WI38 (cell line): ENCODE results near the gene SLC4A1AP.
"Not testable (repeated sequence)": the region's sequence is repeated elsewhere in the genome, so short reads cannot be mapped to it uniquely, and the experiment has no call there.

ENCODE experiments used
- H3K4me3 ChIP-seq: 2 replicates; pipeline ENCODE4 v1.5.1; 2011; ENCODE audit warnings: low read depth, mild to moderate bottlenecking, control low read depth, low read length
- TF ChIP-seq, protein P1 (sequence below): IDR thresholded peaks from 2 replicates; pipeline ENCODE4 v1.5.1; 2012; ENCODE audit warnings: low read depth, mild to moderate bottlenecking, control low read depth, low read length

The SLC4A1AP gene

DNA sequence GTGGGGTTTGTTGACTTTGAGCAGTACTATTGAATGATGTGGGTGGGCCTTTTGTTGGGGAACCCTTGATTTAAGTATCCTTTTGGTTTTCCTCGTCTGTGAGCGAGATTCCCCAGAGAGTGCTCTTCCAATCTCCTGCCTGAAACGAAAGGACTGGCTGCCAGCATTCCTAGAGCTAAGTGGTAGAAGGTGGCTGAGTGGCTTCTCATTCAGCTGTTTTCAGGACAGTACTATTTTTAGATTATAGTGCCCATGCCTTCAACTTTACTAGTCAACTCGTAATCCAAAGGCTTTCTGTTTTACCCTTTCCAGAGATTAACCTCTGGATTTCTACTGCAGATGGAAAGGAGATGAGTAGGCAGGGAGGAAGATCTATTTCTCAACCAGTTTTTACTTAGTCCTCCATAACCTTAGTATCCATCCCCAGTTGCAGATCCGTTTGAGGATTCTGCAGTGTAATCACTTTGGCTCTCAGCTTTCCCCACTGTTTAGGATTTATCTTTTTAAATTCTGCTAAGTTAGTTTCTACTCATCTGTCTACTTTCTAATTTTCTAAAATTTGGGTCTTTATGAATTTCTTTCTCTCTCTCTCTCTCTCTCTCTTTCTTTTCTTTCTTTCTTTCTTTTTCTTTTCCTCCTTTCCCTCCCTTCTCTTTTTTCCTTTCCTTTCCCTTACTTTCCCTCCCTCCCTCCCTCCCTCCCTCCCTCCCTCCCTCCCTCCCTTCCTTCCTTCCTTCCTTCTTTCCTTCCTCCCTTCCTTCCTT, 9.2 kb downstream of the SLC4A1AP start:
- H3K4me3 ChIP-seq: no peak overlapping the region
- TF ChIP-seq, protein P1, sequence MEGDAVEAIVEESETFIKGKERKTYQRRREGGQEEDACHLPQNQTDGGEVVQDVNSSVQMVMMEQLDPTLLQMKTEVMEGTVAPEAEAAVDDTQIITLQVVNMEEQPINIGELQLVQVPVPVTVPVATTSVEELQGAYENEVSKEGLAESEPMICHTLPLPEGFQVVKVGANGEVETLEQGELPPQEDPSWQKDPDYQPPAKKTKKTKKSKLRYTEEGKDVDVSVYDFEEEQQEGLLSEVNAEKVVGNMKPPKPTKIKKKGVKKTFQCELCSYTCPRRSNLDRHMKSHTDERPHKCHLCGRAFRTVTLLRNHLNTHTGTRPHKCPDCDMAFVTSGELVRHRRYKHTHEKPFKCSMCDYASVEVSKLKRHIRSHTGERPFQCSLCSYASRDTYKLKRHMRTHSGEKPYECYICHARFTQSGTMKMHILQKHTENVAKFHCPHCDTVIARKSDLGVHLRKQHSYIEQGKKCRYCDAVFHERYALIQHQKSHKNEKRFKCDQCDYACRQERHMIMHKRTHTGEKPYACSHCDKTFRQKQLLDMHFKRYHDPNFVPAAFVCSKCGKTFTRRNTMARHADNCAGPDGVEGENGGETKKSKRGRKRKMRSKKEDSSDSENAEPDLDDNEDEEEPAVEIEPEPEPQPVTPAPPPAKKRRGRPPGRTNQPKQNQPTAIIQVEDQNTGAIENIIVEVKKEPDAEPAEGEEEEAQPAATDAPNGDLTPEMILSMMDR: no peak

DNA sequence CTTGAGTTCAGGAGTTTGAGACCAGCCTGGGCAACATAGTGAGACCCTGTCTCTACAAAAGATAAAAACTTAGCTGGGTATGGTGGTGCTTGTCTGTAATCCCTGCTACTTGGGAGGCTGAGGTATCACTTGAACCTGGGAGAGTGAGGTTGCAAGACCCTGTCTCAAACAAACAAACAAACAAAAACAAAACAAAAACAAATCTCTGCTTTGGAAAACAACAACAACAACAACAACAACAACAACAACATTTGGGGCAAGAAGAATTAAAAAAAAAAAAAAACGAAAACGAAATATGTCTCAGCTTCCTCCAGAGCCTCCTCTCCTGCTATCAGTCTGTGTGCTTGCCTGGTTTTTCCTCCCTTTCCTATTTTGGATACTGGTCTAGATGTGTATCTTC, 16.9 kb downstream of the SLC4A1AP start:
- no peak overlapping the region for H3K4me3 ChIP-seq
- TF ChIP-seq, protein P1: no peak

DNA sequence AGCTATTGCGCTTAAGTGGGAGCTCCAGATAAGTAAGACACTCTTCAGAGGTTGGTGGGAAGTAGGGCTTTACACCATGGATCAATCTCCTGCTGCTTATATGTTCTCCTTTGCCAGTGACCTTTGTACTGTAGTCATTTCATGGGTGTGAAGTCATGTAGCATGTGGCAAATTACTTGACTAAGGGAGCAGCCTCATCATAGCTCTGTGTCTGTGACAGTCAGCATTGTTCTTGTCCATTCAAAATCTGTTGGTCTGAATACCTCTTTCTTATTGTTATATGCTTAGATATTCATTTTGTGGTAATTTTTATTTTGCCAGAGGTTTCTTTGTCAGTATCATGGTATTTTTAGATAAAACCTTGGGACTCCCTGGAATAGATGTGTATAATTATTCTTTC, 18.2 kb downstream of the SLC4A1AP start:
- TF ChIP-seq, protein P1: no peak
- H3K4me3 ChIP-seq: no peak overlapping the region

DNA sequence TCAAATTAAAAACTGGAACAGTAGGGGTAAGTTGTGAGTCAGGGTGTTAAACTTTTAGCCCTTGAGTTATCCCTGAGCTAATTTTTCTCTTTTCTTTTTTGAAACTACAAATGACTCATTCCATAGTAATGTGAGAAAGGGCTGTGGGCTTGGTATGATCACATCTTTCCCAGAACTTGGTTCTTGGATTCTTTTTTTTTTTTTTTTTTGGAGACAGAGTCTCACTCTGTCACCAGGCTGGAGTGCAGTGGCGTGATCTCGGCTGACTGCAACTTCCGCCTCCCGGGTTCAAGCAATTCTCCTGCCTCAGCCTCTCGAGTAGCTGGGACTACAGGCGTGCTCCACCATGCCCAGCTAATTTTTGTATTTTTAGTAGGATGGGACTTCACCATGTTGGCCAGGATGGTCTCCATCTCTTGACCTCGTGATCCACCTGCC, 18.7 kb downstream of the SLC4A1AP start:
- H3K4me3 ChIP-seq: not testable (repeated sequence)

DNA sequence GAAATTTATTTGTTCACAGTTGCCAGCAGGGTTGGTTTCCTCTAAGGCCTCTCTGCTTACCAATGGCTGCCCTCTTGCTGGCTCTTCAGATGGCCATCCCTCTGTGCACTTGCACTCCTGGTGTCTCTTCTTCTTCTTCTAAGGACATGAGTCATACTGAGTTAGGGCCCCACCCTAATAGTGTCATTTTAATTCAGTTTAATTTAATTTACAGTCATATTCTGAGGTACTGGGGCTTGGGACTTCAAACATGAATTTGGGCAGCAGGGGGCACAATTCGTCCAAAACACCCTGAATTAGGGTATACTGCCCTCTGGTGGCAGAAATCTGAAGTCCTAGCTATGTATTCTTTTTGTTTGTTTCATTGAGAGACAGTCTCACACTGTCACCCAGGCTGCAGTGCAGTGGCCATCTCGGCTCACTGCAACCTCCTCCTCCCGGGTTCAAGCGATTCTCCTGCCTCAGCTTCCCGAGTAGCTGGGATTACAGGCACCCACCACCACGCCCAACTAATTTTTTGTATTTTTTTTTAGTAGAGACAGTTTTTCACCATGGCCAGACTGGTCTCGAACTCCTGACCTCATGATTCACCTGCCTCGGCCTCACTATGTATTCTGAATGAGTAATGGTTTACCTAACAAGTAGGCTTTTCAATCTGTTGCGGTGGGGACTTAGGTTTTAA, 19.8 kb downstream of the SLC4A1AP start:
- no peak overlapping the region for H3K4me3 ChIP-seq
- TF ChIP-seq, protein P1: peak; percentile 80

DNA sequence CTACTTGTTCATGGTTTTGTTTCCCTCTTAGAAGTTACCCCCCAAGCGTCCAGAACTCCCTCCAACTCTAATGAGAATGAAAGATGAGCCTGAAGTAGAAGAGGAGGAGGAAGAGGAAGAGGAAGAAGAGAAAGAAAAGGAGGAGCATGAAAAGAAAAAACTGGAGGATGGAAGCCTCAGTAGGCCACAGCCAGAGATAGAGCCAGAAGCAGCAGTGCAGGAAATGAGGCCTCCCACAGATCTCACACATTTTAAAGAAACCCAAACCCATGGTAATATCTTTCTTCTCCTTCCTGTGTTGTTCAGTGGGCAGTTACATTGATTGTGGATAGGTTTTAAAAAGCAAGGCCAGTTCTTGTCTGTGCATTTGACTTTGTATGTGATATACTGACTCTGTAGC, 21.3 kb downstream of the SLC4A1AP start:
- not testable (repeated sequence) for H3K4me3 ChIP-seq

DNA sequence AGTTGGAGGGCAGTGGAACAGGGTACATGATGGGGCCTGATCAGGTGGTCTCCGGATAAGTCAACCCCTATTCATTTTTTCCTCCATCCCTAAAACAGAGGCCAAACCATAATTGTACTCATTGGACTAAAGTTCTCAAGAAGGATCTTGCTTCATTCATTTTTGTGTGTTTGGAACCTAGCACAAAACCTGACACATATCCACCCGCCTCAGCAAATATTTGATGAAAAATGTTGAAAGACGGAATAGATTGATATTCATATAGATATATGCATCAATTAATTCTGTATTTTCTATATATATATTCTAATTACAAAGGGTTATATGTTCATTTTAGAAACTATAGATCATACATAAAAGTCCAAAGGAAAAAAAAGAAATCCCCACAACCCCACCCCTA, 21.9 kb downstream of the SLC4A1AP start:
- TF ChIP-seq, protein P1: no peak
- H3K4me3 ChIP-seq: no peak overlapping the region

DNA sequence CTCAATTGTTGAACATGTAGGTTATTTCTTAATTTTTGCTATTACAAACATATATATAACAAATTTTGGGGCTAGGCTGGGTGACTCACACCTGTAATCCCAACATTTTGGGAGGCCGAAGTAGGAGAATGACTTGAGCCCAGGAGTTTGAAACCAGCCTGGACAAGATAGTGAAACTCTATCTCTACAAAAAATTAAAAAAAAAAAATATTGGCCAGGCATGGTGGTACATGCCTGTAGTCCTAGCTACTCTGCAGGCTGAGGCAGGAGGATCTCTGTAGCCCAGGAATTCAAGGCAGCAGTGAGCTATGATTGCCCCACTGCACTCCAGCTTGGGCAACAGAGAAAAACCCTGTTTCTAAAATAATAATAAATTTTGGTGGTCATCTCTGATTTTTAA, 23.5 kb downstream of the SLC4A1AP start:
- TF ChIP-seq, protein P1: no peak
- no peak overlapping the region for H3K4me3 ChIP-seq
